Measurements from ENCODE around the gene SLC19A1. TPM values are rescaled to one million over a fixed set of nuclear protein-coding genes. Genes with fewer than 3 reads are reported as not detected.

SLC19A1 gene
- total RNA-seq, 1 experiment from 2014 or later: 4.3 TPM

- Histone ChIP-seq H3K9ac (ENCODE audit: low read length) (peak overlapping the region; percentile 85; the same call in 1 of the 2 replicates), H3K36me3 (ENCODE audit: insufficient read depth, low read length) (no peaks in the 10 kb centered on the region), H3K27ac (ENCODE audit: low read length) (no peak overlapping the region), H3K79me2 (ENCODE audit: low read length) (peaks cover 31% of the 10 kb centered on the region), H3K9me2 (replicated peaks; ENCODE audit: insufficient read depth, low read length) (no peaks in the 10 kb centered on the region), H3K4me3 (ENCODE audit: low read length) (peak overlapping the region; percentile 76; the same call in 1 of the 2 replicates), H2AFZ (ENCODE audit: low read length) (no peak overlapping the region), H3K4me1 (ENCODE audit: low read length) (peaks cover 7% of the 10 kb centered on the region), H3K9me3 (ENCODE audit: low read length) (no peaks in the 10 kb centered on the region), H3K27me3 (ENCODE audit: low read length) (no peaks in the 10 kb centered on the region), H4K20me1 (ENCODE audit: insufficient read depth, low read depth, low read length) (no peaks in the 10 kb centered on the region), H3K4me2 (ENCODE audit: low read depth, low read length, poor library complexity, severe bottlenecking) (peak overlapping the region; percentile 77)
- DNase-seq: no peak
Observed at GRCh38 chr21:45539796-45540600, 2.2 kb downstream of the SLC19A1 start.

GRCh38 chr21:45539046-45539795 lies 3.0 kb downstream of the SLC19A1 start:
- Histone ChIP-seq H3K4me2 (ENCODE audit: low read depth, low read length, poor library complexity, severe bottlenecking) (no peak overlapping the region), H3K9ac (ENCODE audit: low read length) (no peak overlapping the region)

GRCh38 chr21:45538381-45539045 lies 3.7 kb downstream of the SLC19A1 start:
- no peaks in the 10 kb centered on the region for H3K9me3 ChIP-seq (ENCODE audit: low read length)
- H3K27ac ChIP-seq (ENCODE audit: low read length): no peak overlapping the region
- H3K9me2 ChIP-seq (replicated peaks; ENCODE audit: insufficient read depth, low read length): no peaks in the 10 kb centered on the region
- DNase-seq: no peak
- H3K9ac ChIP-seq (ENCODE audit: low read length): no peak overlapping the region
- no peak overlapping the region for H3K4me2 ChIP-seq (ENCODE audit: low read depth, low read length, poor library complexity, severe bottlenecking)
- no peak overlapping the region for H2AFZ ChIP-seq (ENCODE audit: low read length)
- peaks cover 7% of the 10 kb centered on the region for H3K4me1 ChIP-seq (ENCODE audit: low read length)
- H3K36me3 ChIP-seq (ENCODE audit: insufficient read depth, low read length): no peaks in the 10 kb centered on the region
- no peak overlapping the region for H3K4me3 ChIP-seq (ENCODE audit: low read length)
- H3K79me2 ChIP-seq (ENCODE audit: low read length): peaks cover 31% of the 10 kb centered on the region
- H4K20me1 ChIP-seq (ENCODE audit: insufficient read depth, low read depth, low read length): no peaks in the 10 kb centered on the region
- no peaks in the 10 kb centered on the region for H3K27me3 ChIP-seq (ENCODE audit: low read length)

More at GRCh38 chr21:45539046-45539795, 3.0 kb downstream of the SLC19A1 start:
- no peaks in the 10 kb centered on the region for H3K9me3 ChIP-seq (ENCODE audit: low read length)
- no peaks in the 10 kb centered on the region for H3K9me2 ChIP-seq (replicated peaks; ENCODE audit: insufficient read depth, low read length)
- H3K79me2 ChIP-seq (ENCODE audit: low read length): peaks cover 31% of the 10 kb centered on the region
- no peaks in the 10 kb centered on the region for H3K36me3 ChIP-seq (ENCODE audit: insufficient read depth, low read length)
- no peak overlapping the region for H3K27ac ChIP-seq (ENCODE audit: low read length)
- H4K20me1 ChIP-seq (ENCODE audit: insufficient read depth, low read depth, low read length): no peaks in the 10 kb centered on the region
- no peak overlapping the region for H2AFZ ChIP-seq (ENCODE audit: low read length)
- peaks cover 7% of the 10 kb centered on the region for H3K4me1 ChIP-seq (ENCODE audit: low read length)
- no peak for DNase-seq
- H3K27me3 ChIP-seq (ENCODE audit: low read length): no peaks in the 10 kb centered on the region
- no peak overlapping the region for H3K4me3 ChIP-seq (ENCODE audit: low read length)

- Histone ChIP-seq H3K4me1 (ENCODE audit: low read length) (peaks cover 7% of the 10 kb centered on the region), H3K9me3 (ENCODE audit: low read length) (no peaks in the 10 kb centered on the region), H3K9ac (ENCODE audit: low read length) (no peak overlapping the region), H3K9me2 (replicated peaks; ENCODE audit: insufficient read depth, low read length) (no peaks in the 10 kb centered on the region), H3K4me2 (ENCODE audit: low read depth, low read length, poor library complexity, severe bottlenecking) (no peak overlapping the region), H3K27me3 (ENCODE audit: low read length) (no peaks in the 10 kb centered on the region), H2AFZ (ENCODE audit: low read length) (no peak overlapping the region), H3K79me2 (ENCODE audit: low read length) (peaks cover 31% of the 10 kb centered on the region), H3K36me3 (ENCODE audit: insufficient read depth, low read length) (no peaks in the 10 kb centered on the region), H4K20me1 (ENCODE audit: insufficient read depth, low read depth, low read length) (no peaks in the 10 kb centered on the region), H3K27ac (ENCODE audit: low read length) (no peak overlapping the region), H3K4me3 (ENCODE audit: low read length) (no peak overlapping the region)
- no peak for DNase-seq
Observed at GRCh38 chr21:45537746-45538291, 4.4 kb downstream of the SLC19A1 start.

- Histone ChIP-seq H3K9me3 (ENCODE audit: low read length) (no peaks in the 10 kb centered on the region), H3K79me2 (ENCODE audit: low read length) (peaks cover 31% of the 10 kb centered on the region), H3K9me2 (replicated peaks; ENCODE audit: insufficient read depth, low read length) (no peaks in the 10 kb centered on the region), H3K4me3 (ENCODE audit: low read length) (no peak overlapping the region), H3K27me3 (ENCODE audit: low read length) (no peaks in the 10 kb centered on the region), H4K20me1 (ENCODE audit: insufficient read depth, low read depth, low read length) (no peaks in the 10 kb centered on the region), H3K27ac (ENCODE audit: low read length) (no peak overlapping the region), H3K4me2 (ENCODE audit: low read depth, low read length, poor library complexity, severe bottlenecking) (no peak overlapping the region), H2AFZ (ENCODE audit: low read length) (no peak overlapping the region), H3K36me3 (ENCODE audit: insufficient read depth, low read length) (no peaks in the 10 kb centered on the region), H3K4me1 (ENCODE audit: low read length) (peaks cover 7% of the 10 kb centered on the region), H3K9ac (ENCODE audit: low read length) (no peak overlapping the region)
- no peak for DNase-seq
Observed at GRCh38 chr21:45537111-45537745, 5.0 kb downstream of the SLC19A1 start.

- H3K79me2 ChIP-seq (ENCODE audit: low read length): peaks cover 29% of the 10 kb centered on the region
Observed at GRCh38 chr21:45536301-45537081, 5.7 kb downstream of the SLC19A1 start.

GRCh38 chr21:45535341-45536081 lies 6.7 kb downstream of the SLC19A1 start:
- no peaks in the 10 kb centered on the region for H3K9me2 ChIP-seq (replicated peaks; ENCODE audit: insufficient read depth, low read length)
- H2AFZ ChIP-seq (ENCODE audit: low read length): no peak overlapping the region
- H3K9me3 ChIP-seq (ENCODE audit: low read length): no peaks in the 10 kb centered on the region
- H3K27ac ChIP-seq (ENCODE audit: low read length): no peak overlapping the region
- no peaks in the 10 kb centered on the region for H3K27me3 ChIP-seq (ENCODE audit: low read length)
- H3K4me2 ChIP-seq (ENCODE audit: low read depth, low read length, poor library complexity, severe bottlenecking): no peak overlapping the region
- H3K79me2 ChIP-seq (ENCODE audit: low read length): peaks cover 19% of the 10 kb centered on the region
- H3K36me3 ChIP-seq (ENCODE audit: insufficient read depth, low read length): no peaks in the 10 kb centered on the region
- H3K4me1 ChIP-seq (ENCODE audit: low read length): peaks cover 2% of the 10 kb centered on the region
- no peak overlapping the region for H3K4me3 ChIP-seq (ENCODE audit: low read length)
- H3K9ac ChIP-seq (ENCODE audit: low read length): no peak overlapping the region
- no peak for DNase-seq
- H4K20me1 ChIP-seq (ENCODE audit: insufficient read depth, low read depth, low read length): no peaks in the 10 kb centered on the region

More at GRCh38 chr21:45536301-45537081, 5.7 kb downstream of the SLC19A1 start:
- H3K4me1 ChIP-seq (ENCODE audit: low read length): peaks cover 7% of the 10 kb centered on the region
- no peak overlapping the region for H2AFZ ChIP-seq (ENCODE audit: low read length)
- no peaks in the 10 kb centered on the region for H3K9me2 ChIP-seq (replicated peaks; ENCODE audit: insufficient read depth, low read length)
- H3K9ac ChIP-seq (ENCODE audit: low read length): no peak overlapping the region
- no peak overlapping the region for H3K4me3 ChIP-seq (ENCODE audit: low read length)
- H4K20me1 ChIP-seq (ENCODE audit: insufficient read depth, low read depth, low read length): no peaks in the 10 kb centered on the region
- H3K27me3 ChIP-seq (ENCODE audit: low read length): no peaks in the 10 kb centered on the region
- no peak overlapping the region for H3K4me2 ChIP-seq (ENCODE audit: low read depth, low read length, poor library complexity, severe bottlenecking)
- H3K9me3 ChIP-seq (ENCODE audit: low read length): no peaks in the 10 kb centered on the region
- no peaks in the 10 kb centered on the region for H3K36me3 ChIP-seq (ENCODE audit: insufficient read depth, low read length)
- no peak for DNase-seq
- no peak overlapping the region for H3K27ac ChIP-seq (ENCODE audit: low read length)

All from Karpas-422 (cell line).